Muscle layer of colon (tissue), 2 donors: ENCODE data around the gene MESP2.
A peak's percentile ranks its signal among the peaks of the same experiment; 100 is the strongest.
"Not testable (repeated sequence)": the region's sequence is repeated elsewhere in the genome, so short reads cannot be mapped to it uniquely, and the experiment has no call there.

Experiments
- H3K27ac ChIP-seq: one replicate; pipeline ENCODE4 v1.7.0; 2013; ENCODE audit warnings: low read depth, mild to moderate bottlenecking, low read length, moderate library complexity
- H3K27me3 ChIP-seq, 2 donors: one replicate each; pipeline ENCODE4 v1.7.0; 2013; ENCODE audit warnings: low read length in 2 of 2, mild to moderate bottlenecking in 2 of 2; ENCODE audit not compliant: insufficient read depth in 2 of 2, control insufficient read depth in 1 of 2
- H3K36me3 ChIP-seq: one replicate; pipeline ENCODE4 v1.7.0; 2013; ENCODE audit warnings: mild to moderate bottlenecking, low read length; ENCODE audit not compliant: insufficient read depth
- H3K4me1 ChIP-seq: one replicate; pipeline ENCODE4 v1.7.0; 2013; ENCODE audit warnings: mild to moderate bottlenecking, low read length; ENCODE audit not compliant: insufficient read depth
- H3K4me3 ChIP-seq, 2 donors: one replicate each; pipeline ENCODE4 v1.7.0; 2013; ENCODE audit warnings: low read length in 2 of 2, low read depth in 1 of 2, mild to moderate bottlenecking in 1 of 2, moderate library complexity in 1 of 2
- H3K9ac ChIP-seq: one replicate; pipeline ENCODE4 v1.7.0; 2013; ENCODE audit warnings: low read length
- H3K9me3 ChIP-seq: one replicate; pipeline ENCODE4 v1.7.0; 2013; ENCODE audit warnings: mild to moderate bottlenecking, low read length
- donor health status: abdominal sarcoma.
- donor health status: Adenocarcinoma of cecum.

MESP2 gene

GRCh38 chr15:89770041-89770440 is 6.1 kb upstream of the MESP2 start:
- H3K27ac ChIP-seq: no peak overlapping the region
- H3K4me3 ChIP-seq: no peak overlapping the region
- H3K27me3 ChIP-seq: no peaks in the 10 kb centered on the region

GRCh38 chr15:89772932-89773583 is 3.1 kb upstream of the MESP2 start:
- H3K27me3 ChIP-seq: no peaks in the 10 kb centered on the region
- no peaks in the 10 kb centered on the region for H3K36me3 ChIP-seq
- H3K9me3 ChIP-seq: no peaks in the 10 kb centered on the region
- H3K4me1 ChIP-seq: peaks cover 11% of the 10 kb centered on the region
- no peak overlapping the region for H3K9ac ChIP-seq
- no peak overlapping the region for H3K27ac ChIP-seq
- no peak overlapping the region for H3K4me3 ChIP-seq

More at GRCh38 chr15:89770041-89770440, 6.1 kb upstream of the MESP2 start:
- Histone ChIP-seq H3K9me3 (no peaks in the 10 kb centered on the region), H3K4me1 (peaks cover 8% of the 10 kb centered on the region), H3K9ac (no peak overlapping the region), H3K36me3 (no peaks in the 10 kb centered on the region)

GRCh38 chr15:89774492-89774891 is 1.6 kb upstream of the MESP2 start:
- no peaks in the 10 kb centered on the region for H3K36me3 ChIP-seq
- no peak overlapping the region for H3K9ac ChIP-seq
- peaks cover 8% of the 10 kb centered on the region for H3K4me1 ChIP-seq
- H3K4me3 ChIP-seq: no peak overlapping the region
- no peaks in the 10 kb centered on the region for H3K27me3 ChIP-seq
- no peak overlapping the region for H3K27ac ChIP-seq
- H3K9me3 ChIP-seq: no peaks in the 10 kb centered on the region

- no peaks in the 10 kb centered on the region for H3K36me3 ChIP-seq
- H3K4me3 ChIP-seq: peak overlapping the region in 1 of 2 donors; percentile 49
- H3K27me3 ChIP-seq: no peaks in the 10 kb centered on the region
- peaks cover 8% of the 10 kb centered on the region for H3K4me1 ChIP-seq
- no peaks in the 10 kb centered on the region for H3K9me3 ChIP-seq
- no peak overlapping the region for H3K27ac ChIP-seq
- H3K9ac ChIP-seq: no peak overlapping the region
Measured at GRCh38 chr15:89775815-89776214, 317 bp upstream of the MESP2 start.

- H3K27ac ChIP-seq: no peak overlapping the region
- no peak overlapping the region for H3K9ac ChIP-seq
- no peaks in the 10 kb centered on the region for H3K9me3 ChIP-seq
- H3K4me1 ChIP-seq: peaks cover 8% of the 10 kb centered on the region
- H3K27me3 ChIP-seq: no peaks in the 10 kb centered on the region
- H3K4me3 ChIP-seq: no peak overlapping the region
- no peaks in the 10 kb centered on the region for H3K36me3 ChIP-seq
Measured at GRCh38 chr15:89777073-89777751, 1.1 kb downstream of the MESP2 start.

- no peaks in the 10 kb centered on the region for H3K27me3 ChIP-seq
- H3K9me3 ChIP-seq: no peaks in the 10 kb centered on the region
- no peak overlapping the region for H3K4me3 ChIP-seq
- no peak overlapping the region for H3K9ac ChIP-seq
- H3K4me1 ChIP-seq: peaks cover 8% of the 10 kb centered on the region
- no peaks in the 10 kb centered on the region for H3K36me3 ChIP-seq
- H3K27ac ChIP-seq: no peak overlapping the region
Measured at GRCh38 chr15:89777782-89778380, 1.7 kb downstream of the MESP2 start.

GRCh38 chr15:89778861-89779260 is 2.7 kb downstream of the MESP2 start:
- no peaks in the 10 kb centered on the region for H3K9me3 ChIP-seq
- H3K4me1 ChIP-seq: peaks cover 8% of the 10 kb centered on the region
- no peak overlapping the region for H3K4me3 ChIP-seq
- no peak overlapping the region for H3K27ac ChIP-seq
- no peaks in the 10 kb centered on the region for H3K27me3 ChIP-seq
- no peaks in the 10 kb centered on the region for H3K36me3 ChIP-seq
- H3K9ac ChIP-seq: no peak overlapping the region

- Histone ChIP-seq H3K9ac (no peak overlapping the region), H3K27me3 (no peaks in the 10 kb centered on the region), H3K4me1 (peaks cover 7% of the 10 kb centered on the region), H3K36me3 (no peaks in the 10 kb centered on the region), H3K4me3 (no peak overlapping the region), H3K9me3 (no peaks in the 10 kb centered on the region), H3K27ac (no peak overlapping the region)
Measured at GRCh38 chr15:89780601-89781000, 4.5 kb downstream of the MESP2 start.

- Histone ChIP-seq H3K4me3 (no peak overlapping the region), H3K4me1 (peaks cover 2% of the 10 kb centered on the region), H3K27me3 (no peaks in the 10 kb centered on the region), H3K27ac (no peak overlapping the region), H3K9ac (no peak overlapping the region), H3K9me3 (no peaks in the 10 kb centered on the region), H3K36me3 (no peaks in the 10 kb centered on the region)
Measured at GRCh38 chr15:89781055-89781454, 4.9 kb downstream of the MESP2 start.

GRCh38 chr15:89781891-89782618 is 5.9 kb downstream of the MESP2 start:
- no peak overlapping the region for H3K27ac ChIP-seq
- no peaks in the 10 kb centered on the region for H3K4me1 ChIP-seq
- no peak overlapping the region for H3K4me3 ChIP-seq
- no peak overlapping the region for H3K9ac ChIP-seq
- H3K9me3 ChIP-seq: no peaks in the 10 kb centered on the region
- H3K36me3 ChIP-seq: no peaks in the 10 kb centered on the region
- no peaks in the 10 kb centered on the region for H3K27me3 ChIP-seq

- not testable (repeated sequence) for H3K9me3 ChIP-seq, H3K27ac ChIP-seq, H3K4me1 ChIP-seq, H3K27me3 ChIP-seq, H3K4me3 ChIP-seq, H3K36me3 ChIP-seq, H3K9ac ChIP-seq
Measured at GRCh38 chr15:89782619-89782950, 6.5 kb downstream of the MESP2 start.
